HPDE6-E6E7 (cell line): ENCODE results near the gene ALG3.
"Not testable (repeated sequence)": the region's sequence is repeated elsewhere in the genome, so short reads cannot be mapped to it uniquely, and the experiment has no call there.

Experiments
- DNase-seq: peaks from one replicate; pipeline ENCODE4 v3.0.0; 2011; ENCODE audit warnings: missing footprints; ENCODE audit errors: extremely low spot score

Gene ALG3

DNA sequence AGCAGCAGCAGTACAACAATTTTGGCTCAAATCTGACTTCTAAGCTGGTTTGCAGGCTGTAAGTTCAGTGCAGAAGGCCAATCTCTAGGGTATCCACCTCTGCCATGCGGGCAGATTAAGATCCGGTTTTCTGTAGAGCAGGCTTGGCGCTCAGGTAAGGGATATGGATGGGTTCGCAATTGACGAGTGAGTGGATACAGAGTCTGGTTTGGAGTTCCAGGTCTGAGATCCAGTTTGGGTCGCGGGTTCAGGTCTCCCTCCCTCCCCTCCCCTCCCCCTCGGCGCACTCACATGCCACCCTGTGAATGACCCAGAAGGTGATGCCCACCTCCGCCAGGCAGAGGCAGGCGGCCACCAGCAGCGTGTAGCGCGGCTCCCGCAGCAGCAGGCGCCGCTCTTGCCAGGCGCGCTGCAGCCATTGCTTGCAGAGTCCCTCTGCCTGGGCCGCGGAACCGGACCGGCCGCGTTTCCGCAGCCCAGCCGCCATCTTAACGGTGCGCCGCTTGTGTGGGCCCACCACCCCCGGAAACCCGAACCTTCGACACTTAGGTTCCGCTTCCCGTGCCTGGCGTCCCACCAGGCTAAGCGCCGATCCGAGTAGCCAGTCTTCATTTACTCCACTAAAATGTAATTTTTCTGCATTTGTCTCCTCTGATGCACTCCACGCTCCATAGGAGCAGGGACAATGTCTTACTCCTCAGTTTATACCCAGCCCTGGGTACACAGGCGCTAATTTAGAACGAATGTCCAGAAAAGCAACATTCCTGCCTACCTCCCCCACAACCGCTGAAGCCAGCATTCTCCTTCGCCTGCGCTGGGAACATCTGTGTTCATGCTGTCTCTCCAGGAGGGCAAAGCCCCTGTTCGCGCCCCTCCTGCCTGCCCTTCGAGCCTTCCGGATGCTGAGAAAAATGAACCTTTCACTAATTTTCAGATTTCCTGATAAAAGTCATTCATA is at the start of gene ALG3:
Gene ALG3, minus strand, starts transcription at position 509 of the 958 bp plus-strand sequence. Its CDS starts 22 bp downstream, at position 487.
- no peak for DNase-seq

- DNase-seq = no peak
These were observed 47.9 kb upstream of the ALG3 start for GRCh38 chr3:184296616-184297015.

GRCh38 chr3:184295771-184296170 is 47.0 kb upstream of the ALG3 start:
- no peak for DNase-seq

GRCh38 chr3:184291738-184292445 is 43.1 kb upstream of the ALG3 start:
- no peak for DNase-seq

- DNase-seq = no peak
These were observed 42.4 kb upstream of the ALG3 start for GRCh38 chr3:184291044-184291737.

DNA sequence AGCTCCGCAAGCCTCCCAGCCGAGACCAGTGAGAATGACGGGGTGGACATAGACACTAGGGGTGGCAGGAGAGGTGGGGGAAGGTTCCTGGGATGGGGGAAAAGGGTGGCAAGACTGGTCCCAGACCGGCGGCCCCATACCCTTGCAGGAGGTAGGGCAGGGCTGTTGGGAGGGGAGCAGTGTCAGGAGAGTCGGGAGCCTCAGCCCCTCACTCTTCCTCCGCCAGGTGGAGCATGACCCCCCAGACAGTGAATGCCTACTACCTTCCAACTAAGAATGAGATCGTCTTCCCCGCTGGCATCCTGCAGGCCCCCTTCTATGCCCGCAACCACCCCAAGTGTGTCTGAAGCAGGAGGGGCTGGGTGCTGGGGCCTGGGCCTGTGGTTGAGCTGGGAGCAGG is 41.6 kb upstream of the ALG3 start:
- DNase-seq = no peak

- DNase-seq = peak; percentile 64
These were observed 40.7 kb upstream of the ALG3 start for GRCh38 chr3:184289426-184289938.

- peak; percentile 73 for DNase-seq
These were observed 35.9 kb upstream of the ALG3 start for GRCh38 chr3:184284696-184285095.

GRCh38 chr3:184283681-184284080 is 34.9 kb upstream of the ALG3 start:
- no peak for DNase-seq

DNA sequence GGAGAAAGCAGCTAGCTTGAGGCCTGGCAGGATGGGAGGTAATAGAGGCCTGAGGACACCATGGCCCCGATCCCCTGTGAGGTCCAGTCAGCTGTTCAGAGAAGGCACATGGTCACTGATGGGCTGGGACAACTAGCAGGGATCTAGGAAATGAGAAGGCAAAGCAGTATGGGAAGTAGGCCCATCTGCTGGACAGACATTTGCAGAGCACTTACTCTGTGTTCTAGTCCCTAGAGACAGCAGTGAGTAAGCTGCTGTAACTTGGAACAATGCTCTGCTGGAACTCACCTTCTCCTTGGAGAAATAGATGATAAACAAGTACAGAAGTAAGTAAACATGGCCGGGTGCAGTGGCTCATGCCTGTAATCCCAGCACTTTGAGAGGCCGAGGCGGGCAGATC is 34.2 kb upstream of the ALG3 start:
- no peak for DNase-seq

DNA sequence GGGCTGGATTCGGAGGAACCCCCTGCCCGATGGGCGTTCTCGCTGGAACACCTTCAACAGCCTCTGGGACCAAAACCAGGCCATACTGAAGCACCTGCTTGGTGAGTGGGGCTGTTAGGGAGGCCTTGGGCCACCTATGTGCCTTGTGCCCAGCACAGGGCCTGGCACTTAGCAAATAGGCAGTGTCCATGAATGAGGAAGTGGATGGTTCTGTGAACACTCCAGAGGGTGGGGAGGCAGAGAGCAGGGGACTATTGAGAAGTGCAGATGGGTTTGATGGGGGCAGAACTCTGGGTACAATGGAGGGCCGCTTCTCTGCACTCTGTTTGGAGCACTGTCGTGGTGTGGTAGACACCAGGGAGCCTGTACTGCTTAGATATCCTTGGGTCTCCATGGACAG is 28.6 kb upstream of the ALG3 start:
- no peak for DNase-seq

- no peak for DNase-seq
These were observed 27.5 kb upstream of the ALG3 start, which contains the start of gene ECE2 for GRCh38 chr3:184275961-184276910. TSS of gene ECE2 (plus strand) at chr3:184276022. CDS start at chr3:184276154, 132 bp downstream.

DNA sequence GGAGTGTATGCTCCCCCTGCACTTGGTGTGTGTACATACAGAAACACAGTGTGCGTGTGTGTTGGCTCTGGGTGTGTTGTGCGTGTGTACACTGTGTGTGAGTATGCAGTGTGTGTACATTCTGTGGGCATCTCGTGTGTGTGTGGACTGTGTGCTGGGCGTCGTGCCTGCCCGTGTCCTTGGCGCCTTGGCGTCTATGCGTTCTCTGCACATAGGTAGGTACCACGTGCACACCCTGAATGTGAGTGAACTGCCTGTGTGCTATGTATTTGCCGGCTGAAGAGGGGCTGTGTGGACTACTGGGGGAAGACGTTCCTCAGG is 26.6 kb upstream of the ALG3 start:
- no peak for DNase-seq

DNA sequence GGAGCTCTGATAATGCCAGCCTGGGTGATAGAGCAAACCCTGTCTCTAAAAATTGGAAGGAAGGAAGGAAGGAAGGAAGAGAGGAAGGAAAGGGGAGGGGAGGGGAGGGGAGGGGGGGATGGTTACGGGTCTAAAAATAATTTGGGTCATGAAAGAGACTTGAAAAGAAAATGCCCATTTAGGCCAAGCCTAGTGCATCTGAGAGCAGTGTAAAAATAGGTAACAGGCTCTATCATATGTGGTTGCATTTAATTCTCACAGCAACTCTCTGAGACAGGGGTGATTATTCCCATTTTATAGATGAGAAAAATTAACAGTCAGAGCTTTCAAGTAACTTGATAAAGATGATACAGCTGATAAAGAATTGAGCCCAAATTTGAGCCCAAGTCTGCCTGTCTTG is 23.5 kb upstream of the ALG3 start:
- no peak for DNase-seq

GRCh38 chr3:184267249-184267648 is 18.5 kb upstream of the ALG3 start:
- DNase-seq = not testable (repeated sequence)

DNA sequence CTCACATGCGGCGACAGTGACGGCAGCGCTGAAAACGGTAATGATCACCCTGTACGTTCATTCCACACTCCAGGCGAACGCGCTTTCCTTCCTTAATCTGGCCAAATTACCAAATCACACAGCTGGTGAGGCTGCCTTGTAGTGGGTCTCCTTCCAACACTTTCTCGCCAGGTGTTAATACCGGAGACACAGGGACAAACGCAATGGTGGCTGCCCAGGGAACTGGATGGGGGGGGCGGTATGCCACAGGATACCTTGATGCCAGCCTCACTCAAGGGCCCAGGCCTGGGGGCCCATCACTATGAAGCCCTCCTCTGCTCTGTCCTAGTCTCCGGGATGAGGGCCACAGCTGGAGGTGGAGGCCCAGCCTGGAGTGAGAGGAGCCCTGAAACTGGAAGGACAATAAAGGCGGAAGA is 14.0 kb upstream of the ALG3 start:
- DNase-seq = no peak

- DNase-seq = no peak
These were observed 13.3 kb upstream of the ALG3 start for GRCh38 chr3:184261854-184262763.

DNA sequence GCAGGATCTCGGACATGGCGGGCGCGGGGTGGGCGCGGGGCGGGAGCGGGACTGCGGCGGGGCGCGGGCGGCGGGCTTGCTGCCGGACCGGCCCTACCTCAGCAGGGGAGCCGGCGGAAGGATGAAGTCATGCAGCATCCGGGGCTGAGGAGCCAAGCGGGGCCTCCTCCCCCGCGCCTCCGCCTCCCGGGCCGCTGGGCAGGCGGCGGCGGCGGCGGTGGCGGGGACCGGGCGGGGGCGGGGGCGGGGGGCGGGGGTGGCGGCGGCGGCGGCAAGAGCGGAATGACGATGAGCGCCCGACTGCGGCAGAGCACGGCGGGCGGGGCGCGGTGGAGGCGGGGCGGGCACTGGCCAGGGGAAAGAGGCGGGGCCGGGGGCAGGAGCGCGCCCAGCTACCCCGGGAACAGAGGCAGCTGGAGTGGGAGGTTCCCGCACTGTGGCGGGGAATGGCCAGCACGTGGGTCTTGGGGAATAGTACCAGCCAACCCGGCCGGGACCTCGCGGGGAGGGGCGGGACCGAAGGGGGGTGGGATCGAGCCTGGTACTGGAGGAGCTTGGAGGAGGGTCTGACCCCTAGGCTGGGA is 12.6 kb upstream of the ALG3 start, which contains the start of gene CAMK2N2:
Gene CAMK2N2, minus strand, starts transcription at position 284 of the 584 bp plus-strand sequence. Its CDS starts 268 bp downstream, at position 16.
- no peak for DNase-seq

GRCh38 chr3:184260724-184261269 is 12.0 kb upstream of the ALG3 start:
- no peak for DNase-seq
